Lung (tissue), 12 donors: Measurements from ENCODE around the gene H1-8. TPM values are rescaled to one million over a fixed set of nuclear protein-coding genes. Genes with fewer than 3 reads are reported as not detected.

ENCODE experiments used
- ATAC-seq: fragments of 200-7000 bp; cut with Tn5 transposase; one replicate; pipeline ENCODE4 v1.9.1; 2020; ENCODE audit warnings: moderate number of reproducible peaks; ENCODE audit not compliant: insufficient read depth, low FRiP score
- DNase-seq, 3 donors: peaks; one replicate each; pipeline ENCODE4 v3.0.0-alpha.2; 2013 to 2017
- H3K27ac ChIP-seq, 2 donors: one replicate each; pipeline ENCODE4 v1.5.1; 2013; ENCODE audit warnings: mild to moderate bottlenecking in 2 of 2, moderate library complexity in 2 of 2, control low read depth in 1 of 2, inconsistent platforms in 1 of 2, low read depth in 1 of 2, low read length in 1 of 2
- H3K27me3 ChIP-seq, 3 donors: one replicate each; pipeline ENCODE4 v1.5.1; 2013; ENCODE audit warnings: low read length in 2 of 3; ENCODE audit not compliant: control insufficient read depth in 3 of 3, insufficient read depth in 3 of 3
- H3K36me3 ChIP-seq, 4 donors: one replicate each; pipeline ENCODE4 v1.5.1; 2013; ENCODE audit warnings: low read length in 4 of 4, mild to moderate bottlenecking in 1 of 4, moderate library complexity in 1 of 4; ENCODE audit not compliant: control insufficient read depth in 4 of 4, insufficient read depth in 4 of 4
- H3K4me1 ChIP-seq, 5 donors: one replicate each; pipeline ENCODE4 v1.5.1; 2013; ENCODE audit warnings: low read length in 5 of 5, mild to moderate bottlenecking in 2 of 5, moderate library complexity in 1 of 5; ENCODE audit not compliant: control insufficient read depth in 5 of 5, insufficient read depth in 5 of 5
- H3K4me3 ChIP-seq: one replicate; pipeline ENCODE4 v1.5.1; 2013; ENCODE audit warnings: mild to moderate bottlenecking, control low read depth, moderate library complexity
- H3K9ac ChIP-seq, 2 donors: one replicate each; pipeline ENCODE4 v1.5.1; 2013; ENCODE audit warnings: low read length in 2 of 2, control low read depth in 1 of 2; ENCODE audit not compliant: insufficient read depth in 1 of 2
- H3K9me3 ChIP-seq, 4 donors: one replicate each; pipeline ENCODE4 v1.5.1; 2013; ENCODE audit warnings: low read length in 3 of 4, mild to moderate bottlenecking in 1 of 4, moderate library complexity in 1 of 4; ENCODE audit not compliant: control insufficient read depth in 4 of 4, insufficient read depth in 3 of 4
- WGBS, 2 donors: extraction: QIAGEN DNeasy Blood & Tissue Kit; methylation state at CpG; one replicate each; pipeline ENCODE4 v1.1.7; 2013; 5-methylcytosine and 5-hydroxymethylcytosine counted together
- polyA plus RNA-seq, 2 donors: library from polyadenylated mRNA; stranded (reverse); fragments of 200-250 nt; gene quantifications; one replicate each; pipeline ENCODE4 v1.2.1, GENCODE V29; 2013
- total RNA-seq, 2 donors: library from RNA; depleted of rRNA in 1 of 2; stranded (reverse); fragments of >200 nt in 1 of 2; gene quantifications; one replicate each; pipeline ENCODE4 v1.2.1, GENCODE V29; 2014 to 2021
- TF ChIP-seq, protein P1 (sequence below): IDR thresholded peaks from 2 replicates; pipeline ENCODE4 v1.5.1; 2012; ENCODE audit warnings: mild to moderate bottlenecking; ENCODE audit errors: control extremely low read depth, extremely low read depth
- donor health status: control.
- donor health status: control.
- donor health status: Bipolar disorder and iron deficiency.
- donor health status: healthy.
- donor health status: DM: yes; HTN: yes; CAD: no.

The H1-8 gene
- total and polyA plus RNA-seq, 4 donors, result not detected

DNA sequence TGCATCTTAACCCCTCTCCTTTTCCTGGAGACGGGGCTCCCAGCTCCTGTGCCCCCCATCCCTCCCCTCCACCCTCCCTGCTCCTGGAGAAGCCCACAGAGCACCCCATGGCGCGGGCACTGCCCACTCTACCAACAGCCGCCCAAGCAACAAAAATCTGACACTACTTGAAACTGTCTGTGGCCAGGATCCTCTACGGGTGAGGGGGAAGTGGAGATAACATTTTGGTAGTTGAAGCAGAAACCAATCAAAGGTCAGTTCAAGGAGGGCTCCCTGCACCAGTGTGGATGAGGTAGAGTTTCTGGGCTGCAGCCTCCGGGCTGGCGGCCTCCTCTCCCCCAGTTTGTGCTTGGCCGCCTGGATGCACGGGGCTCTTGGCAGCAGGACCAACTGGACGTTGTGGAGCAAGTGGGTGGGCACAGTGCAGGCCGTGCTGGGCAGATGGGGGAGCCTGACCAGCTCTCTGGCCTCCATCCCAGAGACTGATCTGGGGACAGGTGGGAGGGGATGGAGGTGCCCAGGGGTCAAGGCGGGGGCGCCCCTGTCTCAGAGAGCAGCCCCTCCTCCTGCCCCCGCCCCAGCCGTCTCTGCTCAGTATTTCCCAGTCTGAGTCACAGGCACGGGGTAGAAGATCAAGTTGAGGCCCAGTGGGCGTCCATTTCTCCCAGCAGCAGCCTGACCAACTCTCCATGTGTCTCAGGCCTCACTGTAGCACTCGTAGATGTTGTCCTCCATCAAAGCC is 12.8 kb downstream of the H1-8 start:
- no peaks in the 10 kb centered on the region for H3K27me3 ChIP-seq
- peaks cover 0 to 80% (median 32%) of the 10 kb centered on the region in 5 donors for H3K4me1 ChIP-seq
- no peaks in the 10 kb centered on the region for H3K9me3 ChIP-seq
- no peak overlapping the region for H3K9ac ChIP-seq
- H3K27ac ChIP-seq, result no peak overlapping the region
- no peak overlapping the region for H3K4me3 ChIP-seq
- ATAC-seq, result no peak
- TF ChIP-seq, protein P1, sequence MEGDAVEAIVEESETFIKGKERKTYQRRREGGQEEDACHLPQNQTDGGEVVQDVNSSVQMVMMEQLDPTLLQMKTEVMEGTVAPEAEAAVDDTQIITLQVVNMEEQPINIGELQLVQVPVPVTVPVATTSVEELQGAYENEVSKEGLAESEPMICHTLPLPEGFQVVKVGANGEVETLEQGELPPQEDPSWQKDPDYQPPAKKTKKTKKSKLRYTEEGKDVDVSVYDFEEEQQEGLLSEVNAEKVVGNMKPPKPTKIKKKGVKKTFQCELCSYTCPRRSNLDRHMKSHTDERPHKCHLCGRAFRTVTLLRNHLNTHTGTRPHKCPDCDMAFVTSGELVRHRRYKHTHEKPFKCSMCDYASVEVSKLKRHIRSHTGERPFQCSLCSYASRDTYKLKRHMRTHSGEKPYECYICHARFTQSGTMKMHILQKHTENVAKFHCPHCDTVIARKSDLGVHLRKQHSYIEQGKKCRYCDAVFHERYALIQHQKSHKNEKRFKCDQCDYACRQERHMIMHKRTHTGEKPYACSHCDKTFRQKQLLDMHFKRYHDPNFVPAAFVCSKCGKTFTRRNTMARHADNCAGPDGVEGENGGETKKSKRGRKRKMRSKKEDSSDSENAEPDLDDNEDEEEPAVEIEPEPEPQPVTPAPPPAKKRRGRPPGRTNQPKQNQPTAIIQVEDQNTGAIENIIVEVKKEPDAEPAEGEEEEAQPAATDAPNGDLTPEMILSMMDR, result no peak
- WGBS, 2 donors, result 84 to 87% methylated on average over 18 of the region's 18 CpGs
- no peak for DNase-seq
- peaks cover 0 to 48% (median 16%) of the 10 kb centered on the region in 4 donors for H3K36me3 ChIP-seq

DNA sequence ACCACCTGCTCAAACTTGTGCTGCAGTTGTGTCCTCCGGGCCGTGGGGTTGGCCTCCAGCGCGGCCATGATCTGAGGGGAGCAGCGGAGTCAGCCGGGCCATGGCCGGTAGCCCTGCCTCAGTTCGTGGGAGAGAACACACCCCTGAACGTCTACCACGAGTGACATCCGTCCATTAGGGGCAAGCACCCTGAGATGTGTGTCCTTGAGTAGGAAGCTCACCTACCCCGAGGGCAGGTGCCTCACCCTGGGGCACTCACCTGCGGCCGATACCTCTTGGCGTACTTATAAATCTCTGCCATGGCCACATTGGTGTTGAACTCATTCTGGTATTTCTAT is 13.4 kb downstream of the H1-8 start:
- Histone ChIP-seq H3K4me3 (no peak overlapping the region), H3K9ac (no peak overlapping the region), H3K27ac (no peak overlapping the region), H3K27me3 (no peaks in the 10 kb centered on the region), H3K36me3 (peaks cover 0 to 48% (median 16%) of the 10 kb centered on the region in 4 donors), H3K9me3 (no peaks in the 10 kb centered on the region), H3K4me1 (peaks cover 0 to 85% (median 33%) of the 10 kb centered on the region in 5 donors)
- ATAC-seq, result no peak
- TF ChIP-seq, protein P1, result no peak
- 91 to 97% methylated on average over 15 of the region's 15 CpGs for WGBS, 2 donors
- DNase-seq, result no peak

DNA sequence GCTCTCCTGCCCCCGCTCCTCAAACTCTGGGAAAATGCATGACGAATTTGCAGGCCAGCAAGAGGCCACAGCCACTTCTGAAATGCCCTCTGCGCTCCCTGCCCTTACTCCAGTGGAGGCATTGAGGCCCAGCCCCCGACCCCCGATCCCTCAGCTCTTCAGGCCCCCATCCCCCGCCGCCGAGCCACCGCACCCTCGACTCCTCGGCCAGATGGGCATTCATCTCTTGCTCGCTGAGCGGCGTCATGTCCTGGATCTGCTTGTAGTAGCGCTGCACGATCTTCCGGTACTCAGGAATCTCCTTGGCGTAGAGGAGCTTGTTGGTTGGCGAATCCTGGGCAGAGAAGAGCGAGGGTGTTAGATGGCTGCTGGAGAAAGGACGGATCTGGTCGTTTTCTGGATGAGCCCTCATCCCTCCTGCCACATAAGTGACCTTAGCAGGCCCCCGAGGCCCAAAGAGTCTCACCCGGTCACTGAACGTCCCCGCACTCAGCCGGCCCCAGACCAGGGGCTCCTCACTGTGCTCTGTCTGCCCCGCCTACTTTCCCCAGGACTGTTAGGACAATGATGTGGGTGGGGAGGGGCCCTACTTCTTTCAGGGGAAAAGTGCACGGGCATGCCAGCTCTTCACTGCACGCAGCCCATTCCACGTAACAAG is 14.0 kb downstream of the H1-8 start:
- DNase-seq (no peak), ATAC-seq (no peak)
- no peak overlapping the region for H3K27ac ChIP-seq
- H3K27me3 ChIP-seq, result no peaks in the 10 kb centered on the region
- H3K4me3 ChIP-seq, result no peak overlapping the region
- no peaks in the 10 kb centered on the region for H3K9me3 ChIP-seq
- peaks cover 0 to 90% (median 36%) of the 10 kb centered on the region in 5 donors for H3K4me1 ChIP-seq
- 85 to 90% methylated on average over 31 of the region's 31 CpGs for WGBS, 2 donors
- no peak overlapping the region for H3K9ac ChIP-seq
- H3K36me3 ChIP-seq, result peaks cover 0 to 50% (median 18%) of the 10 kb centered on the region in 4 donors
- TF ChIP-seq, protein P1, result no peak
